CD4-positive, alpha-beta T cell treated with Interleukin-15 for 1 hour (primary cell): ENCODE data around the gene PLXNA1.

ENCODE experiments used
- DNase-seq: peaks from one replicate; pipeline ENCODE4 v3.0.0-alpha.2; 2020

PLXNA1 gene

GRCh38 chr3:127003601-127004280 is 20.8 kb downstream of the PLXNA1 start:
- no peak for DNase-seq

- DNase-seq: no peak
Observed at GRCh38 chr3:127004641-127005397, 21.9 kb downstream of the PLXNA1 start.

- DNase-seq: no peak
Observed at GRCh38 chr3:127005864-127006500, 23.1 kb downstream of the PLXNA1 start.

- no peak for DNase-seq
Observed at GRCh38 chr3:127006781-127007436, 24.0 kb downstream of the PLXNA1 start.

GRCh38 chr3:127008236-127008635 is 25.3 kb downstream of the PLXNA1 start:
- DNase-seq: no peak

- DNase-seq: no peak
Observed at GRCh38 chr3:127009531-127009930, 26.6 kb downstream of the PLXNA1 start.

GRCh38 chr3:127011270-127011992 is 28.5 kb downstream of the PLXNA1 start:
- DNase-seq: no peak

GRCh38 chr3:127012091-127012490 is 29.2 kb downstream of the PLXNA1 start:
- DNase-seq: no peak

- no peak for DNase-seq
Observed at GRCh38 chr3:127013181-127013580, 30.3 kb downstream of the PLXNA1 start.

GRCh38 chr3:127013758-127014535 is 31.0 kb downstream of the PLXNA1 start:
- no peak for DNase-seq

GRCh38 chr3:127014536-127015281 is 31.8 kb downstream of the PLXNA1 start:
- no peak for DNase-seq

GRCh38 chr3:127015282-127016042 is 32.5 kb downstream of the PLXNA1 start:
- no peak for DNase-seq

- no peak for DNase-seq
Observed at GRCh38 chr3:127016043-127016343, 33.1 kb downstream of the PLXNA1 start.

- DNase-seq: no peak
Observed at GRCh38 chr3:127016461-127016860, 33.5 kb downstream of the PLXNA1 start.

- no peak for DNase-seq
Observed at GRCh38 chr3:127017229-127017628, 34.3 kb downstream of the PLXNA1 start.

GRCh38 chr3:127017781-127018180 is 34.9 kb downstream of the PLXNA1 start:
- no peak for DNase-seq

- DNase-seq: no peak
Observed at GRCh38 chr3:127018306-127018828, 35.5 kb downstream of the PLXNA1 start.

GRCh38 chr3:127019449-127019848 is 36.5 kb downstream of the PLXNA1 start:
- DNase-seq: no peak

GRCh38 chr3:127020543-127020942 is 37.6 kb downstream of the PLXNA1 start:
- DNase-seq: no peak

- DNase-seq: no peak
Observed at GRCh38 chr3:127022849-127023248, 39.9 kb downstream of the PLXNA1 start.
